ENCODE data around the gene FOXRED2. TPM values are rescaled to one million over a fixed set of nuclear protein-coding genes. Genes with fewer than 3 reads are reported as not detected.
"Not testable (repeated sequence)": the region's sequence is repeated elsewhere in the genome, so short reads cannot be mapped to it uniquely, and the experiment has no call there.

The FOXRED2 gene
- total RNA-seq, 2 donors from 2014 or later = 3.6 to 14.3 TPM

DNA sequence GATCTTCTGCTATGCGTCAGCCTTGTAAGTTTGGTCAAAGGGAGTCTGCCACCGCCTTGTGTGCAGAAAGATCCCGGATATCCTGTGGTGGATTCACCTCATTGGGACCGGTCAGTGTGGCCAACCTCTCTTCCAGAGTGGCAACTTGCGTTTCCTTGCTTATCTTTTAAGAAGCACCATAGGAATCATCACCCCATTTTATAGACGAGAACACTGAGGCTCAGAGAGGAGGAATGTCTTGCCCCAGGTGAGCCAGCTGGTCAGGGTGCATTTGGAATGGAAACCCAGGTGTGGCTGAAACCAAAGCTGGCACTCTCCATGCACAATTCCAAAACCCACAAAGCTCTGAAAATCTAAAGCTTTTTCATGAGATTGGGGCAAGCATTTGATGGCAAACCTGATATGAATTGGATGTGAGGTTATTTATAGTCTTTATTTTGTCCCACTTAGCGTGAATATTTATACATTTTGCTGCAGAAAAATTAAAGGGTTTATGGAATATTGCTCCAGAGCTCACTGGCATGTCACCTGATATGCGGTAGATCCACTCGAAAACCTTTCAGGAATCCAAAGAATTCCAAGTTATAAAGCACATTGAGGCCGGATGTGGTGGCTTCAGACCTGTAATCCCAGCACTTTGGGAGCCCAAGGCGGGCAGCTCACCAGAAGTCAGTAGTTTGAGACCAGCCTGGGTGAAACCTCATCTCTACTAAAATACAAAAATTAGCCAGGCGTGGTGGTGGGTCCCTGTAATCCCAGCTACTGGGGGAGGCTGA, 34.2 kb upstream of the FOXRED2 start:
- Histone ChIP-seq H3K4me3 (no peak overlapping the region), H3K9ac (ENCODE audit: low read depth in 2 of 2, low read length in 2 of 2) (no peak overlapping the region), H3K4me1 (no peaks in the 10 kb centered on the region), H3K27me3 (no peaks in the 10 kb centered on the region), H3K9me3 (no peaks in the 10 kb centered on the region), H3K36me3 (no peaks in the 10 kb centered on the region), H3K27ac (no peak overlapping the region)
- intact Hi-C loops (cut with DNase I) = loop anchor here (10.0 kb wide), 1 partner anchor 224 kb away; no protein-coding TSS in a partner anchor
- TF ChIP-seq, protein P1, sequence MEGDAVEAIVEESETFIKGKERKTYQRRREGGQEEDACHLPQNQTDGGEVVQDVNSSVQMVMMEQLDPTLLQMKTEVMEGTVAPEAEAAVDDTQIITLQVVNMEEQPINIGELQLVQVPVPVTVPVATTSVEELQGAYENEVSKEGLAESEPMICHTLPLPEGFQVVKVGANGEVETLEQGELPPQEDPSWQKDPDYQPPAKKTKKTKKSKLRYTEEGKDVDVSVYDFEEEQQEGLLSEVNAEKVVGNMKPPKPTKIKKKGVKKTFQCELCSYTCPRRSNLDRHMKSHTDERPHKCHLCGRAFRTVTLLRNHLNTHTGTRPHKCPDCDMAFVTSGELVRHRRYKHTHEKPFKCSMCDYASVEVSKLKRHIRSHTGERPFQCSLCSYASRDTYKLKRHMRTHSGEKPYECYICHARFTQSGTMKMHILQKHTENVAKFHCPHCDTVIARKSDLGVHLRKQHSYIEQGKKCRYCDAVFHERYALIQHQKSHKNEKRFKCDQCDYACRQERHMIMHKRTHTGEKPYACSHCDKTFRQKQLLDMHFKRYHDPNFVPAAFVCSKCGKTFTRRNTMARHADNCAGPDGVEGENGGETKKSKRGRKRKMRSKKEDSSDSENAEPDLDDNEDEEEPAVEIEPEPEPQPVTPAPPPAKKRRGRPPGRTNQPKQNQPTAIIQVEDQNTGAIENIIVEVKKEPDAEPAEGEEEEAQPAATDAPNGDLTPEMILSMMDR (IDR thresholded peaks at IDR 0.05) = no peak
- DNase-seq = no peak

- Histone ChIP-seq H3K36me3 (no peaks in the 10 kb centered on the region), H3K4me3 (no peak overlapping the region), H3K27me3 (no peaks in the 10 kb centered on the region), H3K9ac (ENCODE audit: low read depth in 2 of 2, low read length in 2 of 2) (no peak overlapping the region), H3K9me3 (no peaks in the 10 kb centered on the region), H3K4me1 (no peaks in the 10 kb centered on the region), H3K27ac (no peak overlapping the region)
- TF ChIP-seq, protein P1 (IDR thresholded peaks at IDR 0.05) = no peak
- intact Hi-C loops (cut with DNase I) = no loop called here
- DNase-seq = no peak
Measured at GRCh38 chr22:36538529-36538928, 31.7 kb upstream of the FOXRED2 start.

GRCh38 chr22:36536717-36537116, 29.9 kb upstream of the FOXRED2 start:
- Histone ChIP-seq H3K4me1 (no peaks in the 10 kb centered on the region), H3K36me3 (no peaks in the 10 kb centered on the region), H3K9me3 (no peaks in the 10 kb centered on the region), H3K27me3 (no peaks in the 10 kb centered on the region), H3K27ac (no peak overlapping the region), H3K4me3 (no peak overlapping the region), H3K9ac (ENCODE audit: low read depth in 2 of 2, low read length in 2 of 2) (no peak overlapping the region)
- no peak for DNase-seq
- TF ChIP-seq, protein P1 (IDR thresholded peaks at IDR 0.05) = no peak
- intact Hi-C loops (cut with DNase I) = no loop called here

DNA sequence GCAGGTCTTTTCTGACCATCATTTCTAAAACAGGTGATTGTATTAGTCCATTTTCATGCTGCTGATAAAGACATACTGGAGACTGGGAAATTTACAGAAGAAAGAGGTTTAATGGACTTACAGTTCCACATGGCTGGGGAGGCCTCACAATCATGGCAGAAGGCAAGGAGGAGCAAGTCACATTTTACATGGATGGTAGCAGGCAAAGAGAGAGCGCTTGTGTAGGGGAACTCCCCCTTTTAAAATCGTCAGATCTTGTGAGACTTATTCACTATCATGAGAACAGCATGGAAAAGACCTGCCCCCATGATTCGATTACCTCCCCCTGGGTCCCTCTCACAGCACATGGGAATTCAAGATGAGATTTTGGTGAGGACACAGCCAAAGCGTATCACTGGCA, 26.5 kb upstream of the FOXRED2 start:
- H3K4me3 ChIP-seq; H3K27me3 ChIP-seq; H3K27ac ChIP-seq; intact Hi-C loops (cut with DNase I); DNase-seq; H3K36me3 ChIP-seq; H3K9me3 ChIP-seq; H3K4me1 ChIP-seq; H3K9ac ChIP-seq (ENCODE audit: low read depth in 2 of 2, low read length in 2 of 2): not testable (repeated sequence)

- no peaks in the 10 kb centered on the region for H3K9me3 ChIP-seq
- DNase-seq = no peak
- H3K27me3 ChIP-seq = no peaks in the 10 kb centered on the region
- no peak overlapping the region for H3K27ac ChIP-seq
- H3K36me3 ChIP-seq = no peaks in the 10 kb centered on the region
- intact Hi-C loops (cut with DNase I) = no loop called here
- H3K9ac ChIP-seq (ENCODE audit: low read depth in 2 of 2, low read length in 2 of 2) = no peak overlapping the region
- H3K4me1 ChIP-seq = peaks cover 3% of the 10 kb centered on the region
- H3K4me3 ChIP-seq = no peak overlapping the region
- TF ChIP-seq, protein P1 (IDR thresholded peaks at IDR 0.05) = no peak
Measured at GRCh38 chr22:36532466-36532865, 25.6 kb upstream of the FOXRED2 start.
